HG03045 (cell line): ENCODE measurements around the gene LPP.

ENCODE experiments used
- ATAC-seq: cut with Tn5 transposase; IDR thresholded peaks from one replicate; pipeline ENCODE4 v1.9.1; 2021; ENCODE audit warnings: mild to moderate bottlenecking, moderate library complexity; ENCODE audit not compliant: unreplicated experiment

Gene LPP

DNA sequence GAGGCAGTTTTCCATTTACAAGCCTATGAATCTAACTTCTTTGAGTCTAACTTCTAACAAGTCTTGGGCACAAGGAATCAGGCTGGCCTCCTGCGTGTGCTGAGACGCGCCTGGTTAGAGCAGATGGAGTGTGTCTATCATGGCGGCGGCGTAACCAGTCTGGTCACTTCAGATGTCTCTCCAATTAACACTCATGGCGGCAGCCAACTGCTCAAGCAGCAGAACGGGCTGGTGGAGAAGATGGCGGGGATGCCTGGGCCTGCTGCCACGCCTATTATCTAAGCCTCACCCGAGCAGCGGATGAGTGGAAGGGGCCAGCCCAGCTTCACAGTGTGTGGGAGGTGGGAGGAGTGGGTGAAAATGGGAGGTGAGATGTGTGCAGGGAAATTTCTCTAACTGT, 771.4 kb downstream of the LPP start:
- no peak for ATAC-seq

- ATAC-seq, result no peak
Measured at GRCh38 chr3:188926111-188926510, 772.2 kb downstream of the LPP start.

GRCh38 chr3:188926741-188927511, 773.0 kb downstream of the LPP start:
- no peak for ATAC-seq

- no peak for ATAC-seq
Measured at GRCh38 chr3:188927971-188928370, 774.0 kb downstream of the LPP start.

DNA sequence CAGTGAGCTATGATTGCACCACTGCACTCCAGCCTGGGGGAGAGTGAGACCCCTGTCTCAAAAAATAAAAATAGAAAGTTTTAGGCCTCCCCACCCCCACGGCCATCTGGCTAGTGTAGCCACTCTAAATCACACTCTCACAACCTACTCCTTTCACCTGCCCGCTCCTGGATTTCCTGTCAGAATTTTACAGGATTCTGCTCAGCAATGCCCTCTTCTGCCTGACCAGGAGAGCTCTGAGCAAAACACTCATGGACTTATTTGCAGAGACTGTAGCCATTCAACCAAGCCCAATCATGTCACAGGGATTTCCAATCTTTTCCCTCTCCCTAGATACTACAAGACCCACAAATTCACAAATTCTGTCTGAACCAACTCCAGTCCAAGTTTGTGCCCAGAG, 775.2 kb downstream of the LPP start:
- ATAC-seq, result no peak

GRCh38 chr3:188931036-188931435, 777.1 kb downstream of the LPP start:
- no peak for ATAC-seq

DNA sequence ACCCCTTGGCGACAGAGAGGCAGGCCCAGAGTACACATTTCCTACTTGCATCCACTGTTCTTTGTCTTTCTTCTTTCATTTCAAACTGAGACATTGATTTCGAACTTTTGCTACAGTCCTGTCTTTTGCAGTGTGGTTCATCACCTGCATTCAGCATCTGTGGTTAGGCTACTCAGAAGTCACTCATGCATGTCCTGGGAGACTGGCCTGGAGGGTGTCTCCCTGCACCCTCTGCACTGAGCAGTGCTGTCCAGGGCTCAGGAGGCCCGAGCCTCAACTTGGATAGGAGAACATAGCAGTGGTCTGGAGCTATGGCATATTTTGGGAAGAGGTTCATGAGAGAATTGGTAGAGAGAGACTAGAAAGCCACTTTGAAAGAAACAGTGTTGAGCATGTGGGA, 777.6 kb downstream of the LPP start:
- no peak for ATAC-seq

DNA sequence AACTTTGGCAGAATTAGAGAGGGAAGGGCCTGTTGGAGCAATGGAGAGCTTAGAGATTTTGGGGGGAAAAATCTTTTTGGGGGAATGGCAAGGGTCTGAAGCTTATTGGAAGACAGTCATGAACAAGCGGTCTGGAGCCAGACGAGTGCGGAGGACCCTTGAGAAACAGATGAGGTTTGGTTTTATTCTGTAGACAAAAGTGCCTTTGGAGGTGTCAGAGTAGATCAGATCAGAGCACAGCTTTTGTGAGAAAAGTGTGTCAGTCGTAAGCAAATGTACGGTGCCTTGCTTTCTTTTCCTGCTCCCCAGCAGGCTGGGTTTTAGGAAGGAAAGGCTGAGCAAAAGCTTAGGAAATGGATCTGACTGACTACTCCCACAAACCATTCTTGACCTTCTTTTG, 781.0 kb downstream of the LPP start:
- ATAC-seq, result no peak

DNA sequence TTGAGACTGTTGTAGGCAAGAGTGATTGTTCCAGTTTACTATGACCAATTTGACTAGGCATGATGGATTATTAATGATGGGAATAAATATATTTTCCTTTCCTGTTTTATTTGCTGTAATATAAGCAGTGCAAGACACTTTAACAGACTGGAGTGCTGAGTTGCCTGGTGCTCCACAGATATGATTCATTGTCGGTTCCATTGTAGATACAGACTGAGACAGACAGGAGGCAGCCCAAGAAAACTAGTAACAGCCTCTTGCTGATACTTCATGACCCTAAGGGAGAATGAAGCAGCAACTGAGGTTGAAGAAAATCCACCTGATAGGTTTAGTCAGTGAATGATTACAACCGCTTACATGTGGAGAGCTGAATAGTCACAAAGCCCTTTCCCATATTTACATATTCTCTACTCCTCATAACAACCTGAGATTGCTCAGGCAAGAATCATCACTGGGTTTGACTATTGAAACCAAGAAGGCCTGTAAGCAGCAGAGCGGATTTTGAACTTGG, 782.7 kb downstream of the LPP start:
- ATAC-seq, result no peak

DNA sequence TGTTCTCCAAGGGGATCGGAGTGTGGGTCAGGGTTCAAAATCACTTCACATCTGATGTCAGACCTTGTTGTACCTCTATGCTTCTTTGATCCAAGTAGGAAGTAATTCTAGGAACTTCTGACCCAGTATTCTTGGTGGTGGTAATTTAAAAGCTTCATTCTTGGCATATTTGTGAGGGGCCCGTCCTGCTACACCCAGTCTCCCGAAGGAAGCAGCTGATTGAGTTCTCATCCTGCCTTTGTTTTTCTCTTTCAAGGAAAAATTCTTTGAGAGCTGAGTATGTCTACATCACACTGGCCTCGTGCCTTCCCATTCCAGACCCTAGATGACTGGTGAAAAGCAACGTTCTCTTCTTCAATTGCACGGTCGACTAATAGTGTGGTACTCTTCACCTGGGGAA, 783.4 kb downstream of the LPP start:
- no peak for ATAC-seq

DNA sequence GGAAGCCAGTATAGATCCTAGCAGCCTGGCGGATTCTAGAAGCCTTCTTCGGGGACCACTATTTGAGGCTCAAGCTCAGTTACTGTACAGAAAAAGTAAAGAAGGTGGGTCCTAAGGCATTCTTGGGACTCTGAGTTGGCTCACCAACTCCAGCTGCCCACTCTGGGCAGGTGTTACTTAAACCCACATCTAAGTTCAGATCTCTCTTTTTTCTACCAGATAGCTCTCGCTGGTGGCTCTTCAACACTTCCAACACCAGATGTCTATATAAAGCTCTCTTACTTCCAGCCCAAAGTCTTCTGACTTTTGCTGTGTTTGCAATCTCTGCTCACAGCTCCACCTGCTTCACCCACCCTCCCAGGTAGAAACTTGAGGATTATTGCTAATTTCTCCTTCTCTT, 785.0 kb downstream of the LPP start:
- ATAC-seq, result no peak

DNA sequence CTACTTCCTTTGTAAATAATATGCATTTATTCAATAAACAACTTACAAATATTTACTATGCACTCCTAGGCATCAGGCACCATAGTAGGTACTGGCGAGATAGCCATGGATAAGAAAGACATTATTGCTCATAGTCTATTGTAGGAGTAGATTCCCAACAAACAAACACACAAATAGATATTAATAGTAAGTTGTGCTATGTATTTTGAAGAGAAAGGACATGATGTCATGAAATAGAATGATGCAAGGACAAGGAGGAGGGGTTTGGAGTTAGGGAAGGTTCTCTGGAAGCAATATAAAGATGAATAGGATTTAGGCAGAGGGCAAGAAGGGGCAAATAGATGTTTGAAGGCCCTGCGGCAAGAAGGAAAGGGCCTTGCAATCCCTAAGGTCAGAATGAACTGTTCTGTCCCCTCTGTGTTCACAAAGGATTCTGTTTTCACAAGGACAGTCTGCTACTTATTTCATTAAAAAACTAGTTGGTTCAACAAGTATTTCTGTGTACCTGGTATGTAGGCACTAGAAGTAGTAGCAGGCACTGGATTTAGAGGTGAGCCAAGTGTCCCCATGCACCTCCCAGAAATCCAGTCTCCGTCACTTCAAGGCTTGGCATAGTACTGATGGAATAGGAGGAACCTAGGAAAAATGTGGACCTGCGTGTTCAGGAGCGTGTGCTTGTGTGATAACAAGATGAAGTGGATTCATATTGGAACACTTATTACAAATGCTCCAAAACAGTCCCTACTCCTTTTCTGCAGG, 786.0 kb downstream of the LPP start:
- no peak for ATAC-seq
